Naive B cell (primary cell): ENCODE data around the gene UBTD1. TPM values are rescaled to one million over a fixed set of nuclear protein-coding genes. Genes with fewer than 3 reads are reported as not detected.
A peak's percentile ranks its signal among the peaks of the same experiment; 100 is the strongest.

Experiments used
- ATAC-seq, 2 donors: fragments of 150-1000 bp; cut with Tn5 transposase; 2 replicates each; pipeline ENCODE4 v1.10.0; 2021; ENCODE audit warnings: low read depth in 2 of 2, mild to moderate bottlenecking in 2 of 2, moderate library complexity in 2 of 2
- DNase-seq: peaks from one replicate; pipeline ENCODE4 v3.0.0; 2022
- H3K27ac Mint-ChIP-seq, 6 donors: one replicate each; pipeline ENCODE4 v1.8.0; 2020 to 2022; ENCODE audit warnings: mild to moderate bottlenecking in 6 of 6, mixed read lengths in 6 of 6, moderate library complexity in 5 of 6, inconsistent platforms in 2 of 6
- H3K27me3 Mint-ChIP-seq, 3 donors: one replicate each; pipeline ENCODE4 v1.8.0; 2021 to 2022; ENCODE audit warnings: mixed read lengths in 3 of 3, mild to moderate bottlenecking in 1 of 3
- H3K36me3 Mint-ChIP-seq, 2 donors: one replicate each; pipeline ENCODE4 v1.8.0; 2020 to 2022; ENCODE audit warnings: mixed read lengths in 2 of 2, inconsistent platforms in 1 of 2, mild to moderate bottlenecking in 1 of 2
- H3K4me1 Mint-ChIP-seq, 3 donors: one replicate each; pipeline ENCODE4 v1.8.0; 2020 to 2022; ENCODE audit warnings: mixed read lengths in 3 of 3, inconsistent platforms in 1 of 3, mild to moderate bottlenecking in 1 of 3, moderate library complexity in 1 of 3
- H3K4me3 Mint-ChIP-seq, 8 donors: one replicate each; pipeline ENCODE4 v1.8.0; 2020 to 2022; ENCODE audit warnings: mild to moderate bottlenecking in 8 of 8, mixed read lengths in 8 of 8, moderate library complexity in 8 of 8, inconsistent platforms in 2 of 8
- H3K9me3 Mint-ChIP-seq, 7 donors: one replicate each; pipeline ENCODE4 v1.8.0; 2020 to 2022; ENCODE audit warnings: mixed read lengths in 7 of 7, mild to moderate bottlenecking in 5 of 7, inconsistent platforms in 2 of 7, moderate library complexity in 1 of 7
- polyA plus RNA-seq, 6 donors: library from polyadenylated mRNA; unstranded; fragments of 300-500 nt; fragmentation: Illumina TruSeq; gene quantifications; one replicate each; pipeline ENCODE4 v1.2.3, GENCODE V29; 2021; ENCODE audit warnings: low read depth in 6 of 6

Gene UBTD1, protein sequence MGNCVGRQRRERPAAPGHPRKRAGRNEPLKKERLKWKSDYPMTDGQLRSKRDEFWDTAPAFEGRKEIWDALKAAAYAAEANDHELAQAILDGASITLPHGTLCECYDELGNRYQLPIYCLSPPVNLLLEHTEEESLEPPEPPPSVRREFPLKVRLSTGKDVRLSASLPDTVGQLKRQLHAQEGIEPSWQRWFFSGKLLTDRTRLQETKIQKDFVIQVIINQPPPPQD
- 1 to 10 TPM in 3 of 6 donors, under 1 TPM in 2, not detected in 1; 0.60 to 1.2 (median 1.0) TPM for polyA plus RNA-seq

GRCh38 chr10:97498841-97499560 lies at the start of gene UBTD1:
TSS of gene UBTD1 (plus strand) at chr10:97498924. CDS start at chr10:97499204, 280 bp downstream.
- no peak for DNase-seq
- peaks cover 0 to 3% of the 10 kb centered on the region in 2 donors for H3K36me3 Mint-ChIP-seq

DNA sequence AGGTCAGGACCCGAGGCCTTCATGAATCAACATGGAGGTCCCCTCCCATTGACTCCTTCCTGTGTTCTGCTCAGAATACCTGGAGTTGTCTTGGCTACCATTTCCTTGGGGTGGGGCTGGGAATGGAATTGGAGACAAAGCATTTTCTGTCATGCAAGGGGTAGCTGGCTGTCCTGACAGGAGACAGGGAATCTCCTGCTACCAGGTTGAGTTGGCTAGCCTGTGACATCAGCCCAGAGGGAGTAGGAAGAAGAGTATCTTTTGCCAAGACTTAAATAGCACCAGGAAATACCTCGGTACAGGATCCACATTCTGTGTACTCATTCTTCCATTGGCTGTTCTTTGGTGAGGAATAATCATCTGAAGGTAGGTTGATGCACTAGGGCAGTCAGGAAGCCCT lies 47.9 kb upstream of the UBTD1 start:
- Mint-ChIP-seq H3K9me3 (no peaks in the 10 kb centered on the region), H3K4me1 (peaks cover 17 to 28% (median 27%) of the 10 kb centered on the region in 3 donors), H3K27me3 (no peaks in the 10 kb centered on the region), H3K36me3 (no peaks in the 10 kb centered on the region), H3K4me3 (peak overlapping the region in 1 of 8 donors; percentile 22), H3K27ac (peak overlapping the region in 1 of 6 donors; percentile 24)
- no peak for DNase-seq
- ATAC-seq, result no peak

More at GRCh38 chr10:97498841-97499560, at the start of gene UBTD1:
- H3K4me3 Mint-ChIP-seq, result peak within 1 kb of the TSS; percentile 92 to 99 (median 98)
- H3K27ac Mint-ChIP-seq, result peak within 1 kb of the TSS; percentile 94 to 99 (median 97)
- ATAC-seq, result no peak
- peaks cover 26 to 48% (median 43%) of the 10 kb centered on the region in 3 donors for H3K4me1 Mint-ChIP-seq
- H3K9me3 Mint-ChIP-seq, result peaks cover 0 to 2% (median 0%) of the 10 kb centered on the region in 7 donors
- peaks cover 0 to 25% (median 20%) of the 10 kb centered on the region in 3 donors for H3K27me3 Mint-ChIP-seq

DNA sequence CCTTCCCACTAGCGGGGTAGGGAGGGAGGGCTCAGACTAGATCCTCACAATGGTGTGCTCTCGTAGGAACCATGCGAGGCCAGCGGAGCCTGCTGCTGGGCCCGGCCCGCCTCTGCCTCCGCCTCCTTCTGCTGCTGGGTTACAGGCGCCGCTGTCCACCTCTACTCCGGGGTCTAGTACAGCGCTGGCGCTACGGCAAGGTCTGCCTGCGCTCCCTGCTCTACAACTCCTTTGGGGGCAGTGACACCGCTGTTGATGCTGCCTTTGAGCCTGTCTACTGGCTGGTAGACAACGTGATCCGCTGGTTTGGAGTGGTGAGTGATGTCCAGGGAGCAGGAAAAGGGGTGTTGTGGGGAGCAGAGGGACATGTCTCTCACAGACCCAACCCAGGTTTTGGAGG lies 47.1 kb upstream of the UBTD1 start:
- Mint-ChIP-seq H3K4me1 (peaks cover 14 to 22% (median 20%) of the 10 kb centered on the region in 3 donors), H3K27me3 (no peaks in the 10 kb centered on the region), H3K27ac (no peak overlapping the region), H3K36me3 (no peaks in the 10 kb centered on the region), H3K9me3 (no peaks in the 10 kb centered on the region), H3K4me3 (no peak overlapping the region)
- no peak for ATAC-seq
- DNase-seq, result no peak

DNA sequence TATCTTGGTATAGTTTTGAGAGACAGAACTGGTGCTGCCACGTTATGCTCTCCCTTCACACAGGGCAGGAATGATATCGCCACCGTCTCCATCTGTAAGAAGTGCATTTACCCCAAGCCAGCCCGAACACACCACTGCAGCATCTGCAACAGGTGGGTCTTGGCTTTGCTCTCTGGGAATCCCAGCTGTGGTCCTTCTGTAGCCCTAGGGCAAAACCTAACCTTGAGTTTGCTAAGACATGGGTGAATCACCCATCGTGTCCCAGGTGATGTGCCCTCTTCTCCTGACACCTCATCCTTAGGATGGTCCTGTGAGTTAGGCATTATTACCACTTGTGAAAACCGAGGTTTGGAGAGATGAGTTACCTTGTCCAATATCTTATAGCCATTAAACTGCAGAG lies 46.4 kb upstream of the UBTD1 start:
- DNase-seq, result no peak
- no peak overlapping the region for H3K4me3 Mint-ChIP-seq
- peaks cover 14% of the 10 kb centered on the region in 3 donors for H3K4me1 Mint-ChIP-seq
- H3K36me3 Mint-ChIP-seq, result no peaks in the 10 kb centered on the region
- H3K27me3 Mint-ChIP-seq, result no peaks in the 10 kb centered on the region
- peak overlapping the region in 1 of 6 donors; percentile 62 for H3K27ac Mint-ChIP-seq
- no peaks in the 10 kb centered on the region for H3K9me3 Mint-ChIP-seq
- no peak for ATAC-seq

- Mint-ChIP-seq H3K4me1 (peaks cover 1 to 9% (median 8%) of the 10 kb centered on the region in 3 donors), H3K9me3 (no peaks in the 10 kb centered on the region), H3K27me3 (no peaks in the 10 kb centered on the region), H3K36me3 (peaks cover 5 to 16% of the 10 kb centered on the region in 2 donors), H3K27ac (peak overlapping the region in 3 of 6 donors; percentile 39 to 69 (median 56)), H3K4me3 (no peak overlapping the region)
- no peak for DNase-seq
- no peak for ATAC-seq
Measured at GRCh38 chr10:97454330-97455036, 44.2 kb upstream of the UBTD1 start.

DNA sequence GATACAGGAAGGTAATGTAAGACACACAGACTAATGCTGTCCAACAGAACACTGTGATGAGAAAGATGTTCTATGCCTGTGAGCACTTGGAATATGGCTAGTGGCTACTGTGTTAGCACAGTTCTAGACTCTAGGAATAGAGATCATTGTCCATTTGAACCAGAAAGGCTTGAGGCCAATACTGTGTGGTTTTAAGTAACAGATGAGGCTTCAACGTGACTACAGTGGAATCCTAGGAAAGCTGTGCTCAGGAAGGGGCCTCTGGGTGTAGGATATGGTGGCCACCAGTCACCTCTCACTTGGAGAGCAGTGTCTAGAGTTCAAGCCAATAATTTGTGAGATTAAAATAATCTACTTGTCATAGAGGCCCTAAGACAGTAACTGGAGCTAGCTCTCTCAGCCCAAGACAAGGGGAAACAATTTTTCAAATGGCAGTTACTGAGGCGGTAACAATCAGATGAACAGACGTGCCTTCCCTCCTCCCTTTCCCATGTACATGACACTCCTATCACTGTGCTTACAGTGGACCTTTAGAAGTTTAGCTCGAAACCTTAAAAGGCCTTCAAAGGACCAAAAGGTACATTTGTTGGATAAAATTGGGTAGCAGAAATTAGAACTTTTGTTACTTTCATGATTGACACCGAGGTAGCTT lies 42.6 kb upstream of the UBTD1 start:
- peak overlapping the region in 1 of 6 donors; percentile 59 for H3K27ac Mint-ChIP-seq
- no peak overlapping the region for H3K4me3 Mint-ChIP-seq
- no peak for DNase-seq
- H3K27me3 Mint-ChIP-seq, result no peaks in the 10 kb centered on the region
- no peaks in the 10 kb centered on the region for H3K4me1 Mint-ChIP-seq
- no peaks in the 10 kb centered on the region for H3K9me3 Mint-ChIP-seq
- peaks cover 10 to 28% of the 10 kb centered on the region in 2 donors for H3K36me3 Mint-ChIP-seq
- no peak for ATAC-seq

DNA sequence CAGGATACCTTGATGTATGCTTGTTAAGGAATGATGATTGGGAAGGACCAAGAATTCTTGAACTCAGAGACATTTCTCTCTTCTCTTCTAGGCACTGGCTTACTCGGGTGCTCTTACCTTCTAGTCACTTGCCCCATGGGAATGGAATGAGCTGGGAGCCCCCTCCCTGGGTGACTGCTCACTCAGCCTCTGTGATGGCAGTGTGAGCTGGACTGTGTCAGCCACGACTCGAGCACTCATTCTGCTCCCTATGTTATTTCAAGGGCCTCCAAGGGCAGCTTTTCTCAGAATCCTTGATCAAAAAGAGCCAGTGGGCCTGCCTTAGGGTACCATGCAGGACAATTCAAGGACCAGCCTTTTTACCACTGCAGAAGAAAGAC lies 42.0 kb upstream of the UBTD1 start:
- Mint-ChIP-seq H3K36me3 (peaks cover 10 to 28% of the 10 kb centered on the region in 2 donors), H3K9me3 (no peaks in the 10 kb centered on the region), H3K4me1 (no peaks in the 10 kb centered on the region), H3K4me3 (peak overlapping the region in 1 of 8 donors; percentile 56), H3K27ac (peak overlapping the region in 1 of 6 donors; percentile 87), H3K27me3 (no peaks in the 10 kb centered on the region)
- DNase-seq (no peak), ATAC-seq (no peak)

DNA sequence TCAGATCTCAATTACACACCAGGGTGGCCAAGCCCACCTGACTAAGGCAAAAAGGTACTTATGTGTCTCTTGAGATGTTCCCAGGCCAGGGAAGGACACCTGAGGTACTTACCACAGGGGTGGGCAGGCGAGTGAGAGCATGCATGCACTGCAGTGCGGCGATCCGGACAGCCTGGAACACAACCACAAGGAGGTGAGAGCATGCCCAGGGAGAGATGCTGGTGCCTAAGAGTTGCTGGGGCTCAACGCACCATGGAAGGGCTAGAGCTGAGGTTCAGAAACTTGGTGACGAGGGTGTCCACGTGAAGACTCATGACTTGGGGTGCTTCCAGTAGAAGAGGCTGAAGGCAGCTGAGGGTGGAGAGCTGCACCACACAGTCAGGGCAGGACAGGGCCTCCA lies 39.6 kb upstream of the UBTD1 start:
- no peaks in the 10 kb centered on the region for H3K27me3 Mint-ChIP-seq
- peaks cover 13 to 28% of the 10 kb centered on the region in 2 donors for H3K36me3 Mint-ChIP-seq
- DNase-seq (no peak), ATAC-seq (no peak)
- H3K4me1 Mint-ChIP-seq, result peaks cover 0 to 4% (median 3%) of the 10 kb centered on the region in 3 donors
- no peak overlapping the region for H3K4me3 Mint-ChIP-seq
- peak overlapping the region in 1 of 6 donors; percentile 87 for H3K27ac Mint-ChIP-seq
- no peaks in the 10 kb centered on the region for H3K9me3 Mint-ChIP-seq

DNA sequence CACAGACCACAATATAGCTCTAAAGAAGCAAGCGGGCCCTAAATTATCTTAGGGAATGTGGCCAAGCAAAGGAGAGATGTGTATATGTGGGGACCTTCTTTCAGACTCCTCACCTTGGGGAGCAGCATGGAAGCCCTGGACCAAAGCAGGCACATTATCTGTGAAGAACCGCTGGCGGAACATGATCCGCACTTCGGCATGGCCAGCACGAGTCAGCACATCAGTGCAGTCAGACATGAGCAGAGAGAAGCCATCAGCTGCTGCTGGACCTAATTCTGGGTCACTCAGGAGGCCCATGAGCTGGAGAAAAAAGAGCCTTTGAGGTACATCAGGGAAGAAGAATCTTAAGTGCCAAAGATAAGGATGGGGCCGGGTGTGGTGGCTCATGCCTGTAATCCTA lies 38.8 kb upstream of the UBTD1 start:
- ATAC-seq (no peak), DNase-seq (no peak)
- no peaks in the 10 kb centered on the region for H3K27me3 Mint-ChIP-seq
- H3K27ac Mint-ChIP-seq, result no peak overlapping the region
- H3K4me1 Mint-ChIP-seq, result peaks cover 0 to 6% (median 4%) of the 10 kb centered on the region in 3 donors
- H3K4me3 Mint-ChIP-seq, result no peak overlapping the region
- H3K36me3 Mint-ChIP-seq, result peaks cover 13 to 28% of the 10 kb centered on the region in 2 donors
- H3K9me3 Mint-ChIP-seq, result no peaks in the 10 kb centered on the region

GRCh38 chr10:97462309-97462708 lies 36.4 kb upstream of the UBTD1 start:
- Mint-ChIP-seq H3K9me3 (no peaks in the 10 kb centered on the region), H3K36me3 (peaks cover 22 to 36% of the 10 kb centered on the region in 2 donors), H3K27me3 (no peaks in the 10 kb centered on the region), H3K4me3 (no peak overlapping the region), H3K4me1 (peaks cover 0 to 6% (median 4%) of the 10 kb centered on the region in 3 donors), H3K27ac (no peak overlapping the region)
- DNase-seq (no peak), ATAC-seq (no peak)

- peaks cover 0 to 6% (median 4%) of the 10 kb centered on the region in 3 donors for H3K4me1 Mint-ChIP-seq
- H3K27me3 Mint-ChIP-seq, result no peaks in the 10 kb centered on the region
- no peak overlapping the region for H3K27ac Mint-ChIP-seq
- H3K4me3 Mint-ChIP-seq, result no peak overlapping the region
- peak; percentile 40 to 56 for ATAC-seq
- DNase-seq, result peak; percentile 23
- peaks cover 18 to 30% of the 10 kb centered on the region in 2 donors for H3K36me3 Mint-ChIP-seq
- no peaks in the 10 kb centered on the region for H3K9me3 Mint-ChIP-seq
Measured at GRCh38 chr10:97463363-97464132, 35.2 kb upstream of the UBTD1 start.

DNA sequence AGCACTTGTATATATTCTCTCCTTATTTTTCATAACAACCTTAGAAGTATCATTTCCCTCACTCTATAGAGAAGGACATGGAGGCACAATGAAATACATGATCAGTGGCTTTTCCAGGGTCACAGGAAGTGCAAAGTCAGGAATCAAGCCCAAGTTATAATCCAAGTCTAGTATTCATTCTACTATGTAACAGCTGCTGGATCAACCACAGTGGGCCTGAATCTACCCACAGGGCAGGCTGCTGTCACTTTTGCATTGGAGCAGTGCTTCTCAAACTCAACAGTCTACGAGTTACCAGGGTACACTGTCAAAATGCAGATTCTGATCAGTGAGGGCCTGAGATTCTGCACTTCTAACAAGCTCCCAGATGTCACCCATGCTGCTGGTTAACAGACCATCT lies 34.5 kb upstream of the UBTD1 start:
- ATAC-seq (no peak), DNase-seq (no peak)
- Mint-ChIP-seq H3K27ac (peak overlapping the region in 1 of 6 donors; percentile 41), H3K27me3 (no peaks in the 10 kb centered on the region), H3K4me3 (no peak overlapping the region), H3K4me1 (peaks cover 0 to 6% (median 4%) of the 10 kb centered on the region in 3 donors), H3K36me3 (peaks cover 18 to 23% of the 10 kb centered on the region in 2 donors), H3K9me3 (no peaks in the 10 kb centered on the region)
